Caki2 (cell line): Measurements from ENCODE around the gene PCDH12. TPM values are rescaled to one million over a fixed set of nuclear protein-coding genes. Genes with fewer than 3 reads are reported as not detected.

Experiments
- DNase-seq: peaks from one replicate; pipeline ENCODE4 v3.0.0-alpha.2; 2015; ENCODE audit warnings: low read depth
- in situ Hi-C: cut with HindIII; loops from 2 replicates; pipeline ENCODE4 v1.10.0; 2016; ENCODE audit warnings: low sequenced_read_pairs, low pct_unique_long_range_greater_than_20kb, mixed read lengths
- total RNA-seq: library from RNA; depleted of rRNA; stranded (reverse); fragments of >200 nt; shearing (Covaris generic); gene quantifications from 2 replicates; pipeline ENCODE4 v1.2.3, GENCODE V29; 2014; ENCODE audit warnings: low replicate concordance; rRNA removed

The PCDH12 gene
- not detected in 2 replicates for total RNA-seq

- DNase-seq = no peak
- in situ Hi-C loops = no loop called here
Observed at GRCh38 chr5:141958113-141958512, at the start of gene PCDH12. Gene PCDH12 (minus strand): TSS chr5:141958202. CDS start chr5:141957851, 351 bp downstream.

DNA sequence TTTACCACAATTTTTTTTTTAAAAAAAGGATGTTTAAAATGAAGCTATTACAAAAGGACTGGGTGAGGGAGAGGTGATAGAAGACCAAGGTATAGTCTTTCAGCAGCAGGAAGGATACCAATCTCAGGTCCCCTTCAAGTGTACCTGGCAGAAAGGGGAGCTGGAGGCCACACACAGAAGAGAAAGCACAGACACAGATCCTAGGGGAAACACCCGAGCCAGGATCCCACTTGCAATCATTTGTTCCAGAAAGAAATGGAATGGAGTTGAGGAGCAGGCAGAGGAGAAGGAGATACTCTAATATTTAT lies 49.2 kb upstream of the PCDH12 start:
- in situ Hi-C loops = no loop called here
- no peak for DNase-seq

GRCh38 chr5:142006363-142007236 lies 48.6 kb upstream of the PCDH12 start:
- in situ Hi-C loops = no loop called here
- DNase-seq = no peak

DNA sequence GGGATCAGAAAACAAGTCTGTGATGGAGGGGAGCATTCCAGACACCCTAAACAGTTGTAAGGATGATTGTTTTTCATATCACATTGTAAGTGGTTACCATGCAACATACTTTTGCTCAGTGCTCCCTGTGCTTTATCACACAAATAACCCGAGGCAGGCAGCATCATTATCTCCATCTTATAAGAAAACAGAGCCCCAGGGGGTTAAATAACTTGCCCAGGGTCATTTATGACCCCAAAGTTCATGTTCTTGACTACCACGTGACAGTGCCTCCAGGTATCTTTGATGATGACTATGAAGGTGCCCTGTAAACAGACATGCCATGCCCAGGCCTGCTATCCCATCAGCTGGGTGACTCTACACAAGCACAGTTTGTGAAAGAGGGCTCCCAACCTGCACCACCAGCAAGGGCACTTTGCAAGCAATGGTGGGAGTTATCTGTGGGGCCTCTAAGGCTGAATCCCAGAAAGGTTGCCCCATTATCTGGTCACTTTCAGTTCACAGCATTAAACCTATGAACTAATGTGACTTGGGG lies 45.3 kb upstream of the PCDH12 start:
- DNase-seq = no peak
- in situ Hi-C loops = no loop called here

DNA sequence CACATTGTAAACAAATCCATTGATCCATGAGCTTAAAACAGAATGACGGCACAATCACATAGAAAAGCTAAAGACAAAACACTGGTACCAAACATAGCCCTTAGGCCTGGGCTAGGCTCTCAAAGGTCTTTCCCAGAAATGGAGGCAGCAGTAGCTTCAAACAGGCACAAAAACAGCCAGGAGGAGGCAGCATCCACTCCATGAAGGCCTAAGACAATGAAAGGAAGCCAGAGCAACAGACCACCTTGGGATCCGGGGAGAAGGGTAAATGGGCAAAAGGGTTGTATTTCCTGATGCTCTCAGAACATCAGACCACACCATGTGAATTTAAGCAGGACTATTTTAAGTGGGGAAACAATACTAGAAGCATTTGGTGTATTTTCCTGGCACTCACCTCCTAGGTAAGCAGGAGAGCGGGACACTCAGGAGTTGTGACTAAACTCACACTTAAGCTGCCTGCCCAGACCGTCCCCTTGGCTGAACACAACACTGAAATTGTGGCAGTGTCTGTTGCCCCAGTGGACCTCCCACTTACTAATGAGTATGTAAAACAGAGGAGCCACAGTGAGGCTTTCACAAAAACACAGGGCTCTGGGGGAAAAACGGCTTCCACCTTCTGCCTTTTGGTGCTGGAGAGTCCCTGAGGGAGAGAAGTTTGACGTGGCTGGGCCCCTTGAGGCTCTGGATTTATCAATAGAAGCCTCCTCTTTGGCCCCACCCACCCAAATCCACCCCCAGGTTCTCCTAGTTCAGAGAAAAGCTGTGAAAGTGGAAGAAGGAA lies 42.9 kb upstream of the PCDH12 start:
- in situ Hi-C loops = no loop called here

GRCh38 chr5:142000173-142000572 lies 42.2 kb upstream of the PCDH12 start:
- no peak for DNase-seq
- in situ Hi-C loops = no loop called here

More for the DNA sequence above, 42.9 kb upstream of the PCDH12 start:
- no peak for DNase-seq

- DNase-seq = no peak
- in situ Hi-C loops = loop anchor here (25.0 kb wide), 1 partner anchor 140 kb away; no protein-coding TSS in a partner anchor
Observed at GRCh38 chr5:141997358-141997960, 39.5 kb upstream of the PCDH12 start.

DNA sequence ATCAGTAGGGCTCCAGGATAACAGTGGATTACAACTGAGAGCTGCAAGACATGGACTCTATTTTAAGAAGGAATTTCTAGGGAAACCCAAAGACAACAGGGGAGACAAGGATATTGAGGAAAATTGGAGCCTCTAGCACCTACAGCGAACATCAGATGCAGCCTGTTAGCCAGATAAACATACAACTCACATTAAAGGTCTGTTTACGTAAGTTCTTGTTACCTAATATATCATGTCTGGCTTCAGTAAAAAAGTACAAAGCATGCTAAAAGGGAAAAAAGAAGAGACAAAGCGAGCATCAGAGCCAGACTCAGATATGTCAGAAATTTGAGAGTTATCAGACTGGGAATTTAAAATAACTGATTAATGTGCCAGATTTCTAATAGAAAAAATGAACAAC lies 37.7 kb upstream of the PCDH12 start:
- in situ Hi-C loops = loop anchor here (25.0 kb wide), 1 partner anchor 142 kb away; no protein-coding TSS in a partner anchor
- DNase-seq = no peak

DNA sequence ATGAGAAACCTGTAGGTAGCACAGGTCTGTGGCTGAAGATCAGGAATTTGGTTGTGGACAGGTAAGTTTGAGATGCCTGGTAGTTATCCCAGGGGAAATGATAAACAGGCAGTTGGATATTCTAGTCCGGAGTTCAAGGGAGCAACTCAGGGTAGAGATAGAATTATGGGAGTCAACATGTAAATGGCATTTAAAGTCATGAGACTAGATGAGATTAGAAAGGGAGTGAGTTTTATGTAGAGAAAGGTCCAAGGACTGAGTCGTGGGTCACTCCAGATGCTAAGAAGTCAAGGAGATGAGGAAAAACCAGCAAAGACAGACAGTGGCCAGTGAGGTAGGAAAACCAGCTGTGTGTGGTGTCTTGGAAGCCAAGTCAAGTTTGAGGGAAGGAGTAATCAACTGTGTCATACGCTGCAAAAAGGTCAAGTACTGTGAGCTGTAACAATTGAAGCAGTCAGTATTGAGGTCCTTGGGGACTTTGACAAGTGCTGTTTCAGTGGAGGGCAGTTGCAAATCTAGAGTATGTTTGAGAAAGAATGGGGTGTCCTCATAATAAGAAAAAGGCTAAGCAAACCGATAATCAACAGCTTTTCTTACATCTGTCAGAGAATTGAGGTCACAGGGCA lies 36.6 kb upstream of the PCDH12 start:
- in situ Hi-C loops = loop anchor here (25.0 kb wide), 1 partner anchor 143 kb away; no protein-coding TSS in a partner anchor
- DNase-seq = no peak

DNA sequence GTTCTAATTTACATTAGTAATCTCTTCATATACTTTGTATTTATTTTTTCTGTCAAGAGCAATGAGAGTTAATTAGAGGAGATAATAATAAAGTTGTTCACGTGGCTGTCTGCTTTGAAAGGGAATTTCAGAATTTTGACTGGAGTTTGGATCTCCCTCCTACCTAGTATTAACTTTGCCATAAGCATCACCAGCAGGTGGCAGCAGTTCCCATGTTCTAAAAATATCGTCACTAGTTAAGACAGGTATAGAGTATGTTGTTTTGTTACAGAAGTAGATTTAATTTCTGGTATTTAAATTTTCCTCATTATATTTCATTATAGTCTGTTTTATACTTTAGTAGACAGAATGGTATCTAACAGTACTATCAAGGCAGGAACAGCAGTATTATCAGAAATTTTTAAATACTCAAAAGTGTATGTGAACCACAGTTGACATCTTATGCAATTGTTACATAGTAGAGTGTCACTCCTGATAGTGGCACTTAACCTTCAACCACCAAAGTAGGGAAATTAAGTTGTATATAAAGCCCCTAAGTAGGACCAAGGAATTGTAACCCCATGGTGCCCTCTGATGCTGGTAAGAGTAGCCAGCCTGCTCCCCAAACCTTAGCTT lies 34.5 kb upstream of the PCDH12 start:
- DNase-seq = peak; percentile 51

GRCh38 chr5:141989720-141990119 lies 31.7 kb upstream of the PCDH12 start:
- no peak for DNase-seq
- in situ Hi-C loops = loop anchor here (25.0 kb wide), 1 partner anchor 148 kb away; no protein-coding TSS in a partner anchor

More for the DNA sequence above, 34.5 kb upstream of the PCDH12 start:
- in situ Hi-C loops = loop anchor here (25.0 kb wide), 1 partner anchor 145 kb away; no protein-coding TSS in a partner anchor

DNA sequence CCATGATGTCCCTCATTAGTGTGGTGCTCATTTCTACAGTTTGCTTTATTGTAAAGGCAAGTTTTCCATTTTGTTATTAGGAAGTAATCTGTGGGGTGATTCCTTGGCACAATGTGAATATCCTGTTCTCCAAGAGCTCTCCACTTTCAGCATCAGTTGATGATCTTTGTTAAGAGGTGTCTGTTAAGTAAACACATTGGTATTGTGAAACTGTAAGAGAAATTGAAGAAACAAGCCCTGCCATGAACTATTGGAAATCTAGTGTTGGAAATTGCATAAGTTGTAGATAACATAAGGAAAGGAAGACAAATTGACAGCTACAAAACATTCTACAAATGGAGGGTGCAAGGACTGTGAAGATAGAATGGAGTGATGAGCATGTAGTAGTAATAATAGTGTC lies 28.1 kb upstream of the PCDH12 start:
- in situ Hi-C loops = loop anchor here (25.0 kb wide), 1 partner anchor 151 kb away; no protein-coding TSS in a partner anchor
- no peak for DNase-seq

DNA sequence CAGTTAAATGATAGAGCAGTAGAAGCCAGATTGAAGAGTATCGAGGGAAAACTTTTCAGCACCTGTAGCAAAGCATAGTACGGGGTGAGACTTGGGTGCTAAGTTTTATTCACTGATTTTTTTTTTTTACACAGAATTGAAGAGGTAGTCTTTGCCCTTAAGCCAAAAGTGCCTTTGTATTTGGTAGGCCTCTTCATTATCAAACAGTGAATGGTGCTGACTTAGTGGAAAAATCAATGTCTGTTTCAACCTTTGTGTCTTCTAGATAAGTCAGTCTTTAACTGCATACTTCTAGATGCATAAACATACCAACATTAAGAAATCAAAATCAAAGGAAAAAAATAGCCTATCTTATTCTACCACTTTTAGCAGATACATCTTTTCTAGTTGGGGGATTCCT lies 24.6 kb upstream of the PCDH12 start:
- no peak for DNase-seq
- in situ Hi-C loops = loop anchor here (25.0 kb wide), 1 partner anchor 155 kb away; no protein-coding TSS in a partner anchor

DNA sequence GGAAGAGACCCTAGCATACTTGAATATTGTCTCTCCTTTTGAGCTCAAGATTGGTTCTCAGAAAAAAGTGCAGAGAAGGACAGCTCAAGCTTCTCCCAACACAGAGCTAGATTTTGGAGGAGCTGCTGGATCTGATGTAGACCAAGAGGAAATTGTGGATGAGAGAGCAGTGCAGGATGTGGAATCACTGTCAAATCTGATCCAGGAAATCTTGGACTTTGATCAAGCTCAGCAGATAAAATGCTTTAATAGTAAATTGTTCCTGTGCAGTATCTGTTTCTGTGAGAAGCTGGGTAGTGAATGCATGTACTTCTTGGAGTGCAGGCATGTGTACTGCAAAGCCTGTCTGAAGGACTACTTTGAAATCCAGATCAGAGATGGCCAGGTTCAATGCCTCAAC lies 20.4 kb upstream of the PCDH12 start:
- DNase-seq = no peak
- in situ Hi-C loops = loop anchor here (25.0 kb wide), 1 partner anchor 159 kb away; no protein-coding TSS in a partner anchor

DNA sequence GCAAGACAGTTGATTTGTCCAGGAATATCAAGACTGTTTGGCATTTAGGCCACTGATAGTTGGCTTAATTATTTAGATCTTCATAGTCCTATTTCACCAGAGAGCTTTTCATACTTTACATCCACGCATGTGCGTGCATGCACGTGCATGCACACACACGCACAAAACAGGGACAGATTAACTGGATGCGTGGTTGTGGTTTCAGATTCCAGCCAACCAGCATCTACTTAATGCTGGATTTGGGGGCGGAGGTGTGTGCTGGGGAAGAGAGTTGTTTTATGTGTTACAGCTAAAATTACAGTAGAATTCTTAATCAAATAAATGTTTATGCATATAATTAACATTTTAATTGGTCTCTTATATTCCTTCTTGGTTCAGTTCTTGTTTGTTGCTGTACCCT lies 18.2 kb upstream of the PCDH12 start:
- no peak for DNase-seq
- in situ Hi-C loops = loop anchor here (25.0 kb wide), 1 partner anchor 161 kb away; no protein-coding TSS in a partner anchor

- in situ Hi-C loops = no loop called here
- DNase-seq = no peak
Observed at GRCh38 chr5:141973871-141974595, 16.0 kb upstream of the PCDH12 start.
